Caki2 (cell line): ENCODE results near the gene NEURL1. TPM values are rescaled to one million over a fixed set of nuclear protein-coding genes. Genes with fewer than 3 reads are reported as not detected.
"Not testable (repeated sequence)": the region's sequence is repeated elsewhere in the genome, so short reads cannot be mapped to it uniquely, and the experiment has no call there.

Source experiments
- DNase-seq: peaks from one replicate; pipeline ENCODE4 v3.0.0-alpha.2; 2015; ENCODE audit warnings: low read depth
- in situ Hi-C: cut with HindIII; loops from 2 replicates; pipeline ENCODE4 v1.10.0; 2016; ENCODE audit warnings: low sequenced_read_pairs, low pct_unique_long_range_greater_than_20kb, mixed read lengths
- total RNA-seq: library from RNA; depleted of rRNA; stranded (reverse); fragments of >200 nt; shearing (Covaris generic); gene quantifications from 2 replicates; pipeline ENCODE4 v1.2.3, GENCODE V29; 2014; ENCODE audit warnings: low replicate concordance

Gene NEURL1
- total RNA-seq, 1 experiment from 2014 or later: not detected

- in situ Hi-C loops: no loop called here
- DNase-seq: no peak
Measured at GRCh38 chr10:103487410-103487708, 6.1 kb upstream of the NEURL1 start.

- in situ Hi-C loops: no loop called here
- no peak for DNase-seq
Measured at GRCh38 chr10:103490986-103491314, 2.6 kb upstream of the NEURL1 start.

- DNase-seq: peak; percentile 79
- in situ Hi-C loops: no loop called here
Measured at GRCh38 chr10:103491729-103492364, 1.7 kb upstream of the NEURL1 start.

GRCh38 chr10:103492655-103493261, 747 bp upstream of the NEURL1 start:
- in situ Hi-C loops: no loop called here
- no peak for DNase-seq

- in situ Hi-C loops: no loop called here
- DNase-seq: no peak
Measured at GRCh38 chr10:103493916-103494877, 692 bp downstream of the NEURL1 start.

GRCh38 chr10:103495321-103495720, 1.8 kb downstream of the NEURL1 start:
- in situ Hi-C loops: no loop called here
- no peak for DNase-seq

- in situ Hi-C loops: no loop called here
Measured at GRCh38 chr10:103497161-103497915, 3.8 kb downstream of the NEURL1 start.

GRCh38 chr10:103498936-103499638, 5.6 kb downstream of the NEURL1 start:
- no peak for DNase-seq
- in situ Hi-C loops: no loop called here

More at GRCh38 chr10:103497161-103497915, 3.8 kb downstream of the NEURL1 start:
- no peak for DNase-seq

- no peak for DNase-seq
- in situ Hi-C loops: no loop called here
Measured at GRCh38 chr10:103499881-103500280, 6.4 kb downstream of the NEURL1 start.

GRCh38 chr10:103500481-103500880, 7.0 kb downstream of the NEURL1 start:
- no peak for DNase-seq
- in situ Hi-C loops: no loop called here

- DNase-seq: no peak
- in situ Hi-C loops: no loop called here
Measured at GRCh38 chr10:103501186-103501585, 7.7 kb downstream of the NEURL1 start.

- DNase-seq: no peak
- in situ Hi-C loops: no loop called here
Measured at GRCh38 chr10:103502849-103503660, 9.6 kb downstream of the NEURL1 start.

- in situ Hi-C loops, DNase-seq: not testable (repeated sequence)
Measured at GRCh38 chr10:103503777-103504176, 10.3 kb downstream of the NEURL1 start.

- peak; percentile 98 for DNase-seq
- in situ Hi-C loops: no loop called here
Measured at GRCh38 chr10:103504181-103504783, 10.8 kb downstream of the NEURL1 start.

- in situ Hi-C loops: no loop called here
- no peak for DNase-seq
Measured at GRCh38 chr10:103506061-103506460, 12.6 kb downstream of the NEURL1 start.

GRCh38 chr10:103507235-103508191, 14.0 kb downstream of the NEURL1 start:
- no peak for DNase-seq
- in situ Hi-C loops: no loop called here
